ENCODE data around the gene KRTAP8-1.

The KRTAP8-1 gene

DNA sequence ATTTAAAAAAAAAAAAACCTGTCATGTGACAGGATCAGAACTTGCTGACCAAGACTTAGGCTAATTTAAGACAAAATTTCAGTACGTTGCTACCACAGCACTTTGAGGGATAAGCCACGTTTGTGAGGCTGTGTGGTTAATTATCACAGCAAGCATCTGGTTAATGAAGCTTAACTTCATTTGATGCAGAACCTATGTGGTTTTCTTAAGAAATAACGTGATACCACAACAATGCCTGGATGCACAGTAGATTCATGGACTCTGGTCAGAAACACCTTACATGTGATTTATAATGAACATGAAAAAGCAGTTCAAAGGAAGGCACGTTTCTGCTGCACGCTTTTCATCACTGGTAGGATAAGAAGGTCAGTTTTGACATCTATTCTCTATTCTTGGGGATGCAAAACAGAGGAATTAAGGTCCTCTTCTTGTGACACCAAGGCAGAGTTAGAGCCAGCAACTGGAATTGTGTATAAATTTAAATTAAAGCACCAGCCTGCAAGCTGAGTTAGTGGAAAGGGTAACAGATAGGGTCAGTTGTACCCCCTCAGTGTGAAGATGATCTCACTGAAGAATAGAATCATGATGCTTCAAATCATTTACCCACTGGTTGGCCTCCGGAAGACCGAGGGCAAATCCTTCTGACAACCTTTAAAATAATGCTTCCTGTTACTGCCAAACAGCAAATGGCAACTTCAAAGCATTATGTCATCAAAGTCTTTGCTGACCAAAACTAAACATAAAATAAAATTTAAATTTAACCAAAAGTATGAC, 6.0 kb upstream of the KRTAP8-1 start:
- TF ChIP-seq ZNF8 (CRISPR knock-in tag; IDR thresholded peaks at IDR 0.05) (no peak), ZC3H10 (CRISPR knock-in tag; IDR thresholded peaks at IDR 0.05) (no peak), BACH2 (CRISPR knock-in tag; IDR thresholded peaks at IDR 0.05; ENCODE audit: borderline replicate concordance) (no peak), PPARA (CRISPR knock-in tag; IDR thresholded peaks at IDR 0.05; ENCODE audit: borderline replicate concordance) (no peak), CSDC2 (CRISPR knock-in tag; IDR thresholded peaks at IDR 0.05) (no peak), ZNF565 (CRISPR knock-in tag; conservative IDR thresholded peaks at IDR 0.05; ENCODE audit: low read depth) (no peak), TCF4 (CRISPR knock-in tag; IDR thresholded peaks at IDR 0.05; ENCODE audit: borderline replicate concordance) (no peak), ZFP30 (CRISPR knock-in tag; IDR thresholded peaks at IDR 0.05) (no peak), ZNF70 (CRISPR knock-in tag; IDR thresholded peaks at IDR 0.05) (no peak), GLIS3 (CRISPR knock-in tag; IDR thresholded peaks at IDR 0.05) (no peak), SNAI2 (CRISPR knock-in tag; IDR thresholded peaks at IDR 0.05) (no peak)
- TF ChIP-seq, protein P1, sequence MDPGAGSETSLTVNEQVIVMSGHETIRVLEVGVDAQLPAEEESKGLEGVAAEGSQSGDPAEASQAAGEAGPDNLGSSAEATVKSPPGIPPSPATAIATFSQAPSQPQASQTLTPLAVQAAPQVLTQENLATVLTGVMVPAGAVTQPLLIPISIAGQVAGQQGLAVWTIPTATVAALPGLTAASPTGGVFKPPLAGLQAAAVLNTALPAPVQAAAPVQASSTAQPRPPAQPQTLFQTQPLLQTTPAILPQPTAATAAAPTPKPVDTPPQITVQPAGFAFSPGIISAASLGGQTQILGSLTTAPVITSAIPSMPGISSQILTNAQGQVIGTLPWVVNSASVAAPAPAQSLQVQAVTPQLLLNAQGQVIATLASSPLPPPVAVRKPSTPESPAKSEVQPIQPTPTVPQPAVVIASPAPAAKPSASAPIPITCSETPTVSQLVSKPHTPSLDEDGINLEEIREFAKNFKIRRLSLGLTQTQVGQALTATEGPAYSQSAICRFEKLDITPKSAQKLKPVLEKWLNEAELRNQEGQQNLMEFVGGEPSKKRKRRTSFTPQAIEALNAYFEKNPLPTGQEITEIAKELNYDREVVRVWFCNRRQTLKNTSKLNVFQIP (CRISPR knock-in tag; IDR thresholded peaks at IDR 0.05; ENCODE audit: borderline replicate concordance, low read depth) = no peak
- TF ChIP-seq, protein P2, sequence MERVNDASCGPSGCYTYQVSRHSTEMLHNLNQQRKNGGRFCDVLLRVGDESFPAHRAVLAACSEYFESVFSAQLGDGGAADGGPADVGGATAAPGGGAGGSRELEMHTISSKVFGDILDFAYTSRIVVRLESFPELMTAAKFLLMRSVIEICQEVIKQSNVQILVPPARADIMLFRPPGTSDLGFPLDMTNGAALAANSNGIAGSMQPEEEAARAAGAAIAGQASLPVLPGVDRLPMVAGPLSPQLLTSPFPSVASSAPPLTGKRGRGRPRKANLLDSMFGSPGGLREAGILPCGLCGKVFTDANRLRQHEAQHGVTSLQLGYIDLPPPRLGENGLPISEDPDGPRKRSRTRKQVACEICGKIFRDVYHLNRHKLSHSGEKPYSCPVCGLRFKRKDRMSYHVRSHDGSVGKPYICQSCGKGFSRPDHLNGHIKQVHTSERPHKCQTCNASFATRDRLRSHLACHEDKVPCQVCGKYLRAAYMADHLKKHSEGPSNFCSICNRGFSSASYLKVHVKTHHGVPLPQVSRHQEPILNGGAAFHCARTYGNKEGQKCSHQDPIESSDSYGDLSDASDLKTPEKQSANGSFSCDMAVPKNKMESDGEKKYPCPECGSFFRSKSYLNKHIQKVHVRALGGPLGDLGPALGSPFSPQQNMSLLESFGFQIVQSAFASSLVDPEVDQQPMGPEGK (CRISPR knock-in tag; IDR thresholded peaks at IDR 0.05; ENCODE audit: borderline replicate concordance) = no peak
- TF ChIP-seq, protein P3, sequence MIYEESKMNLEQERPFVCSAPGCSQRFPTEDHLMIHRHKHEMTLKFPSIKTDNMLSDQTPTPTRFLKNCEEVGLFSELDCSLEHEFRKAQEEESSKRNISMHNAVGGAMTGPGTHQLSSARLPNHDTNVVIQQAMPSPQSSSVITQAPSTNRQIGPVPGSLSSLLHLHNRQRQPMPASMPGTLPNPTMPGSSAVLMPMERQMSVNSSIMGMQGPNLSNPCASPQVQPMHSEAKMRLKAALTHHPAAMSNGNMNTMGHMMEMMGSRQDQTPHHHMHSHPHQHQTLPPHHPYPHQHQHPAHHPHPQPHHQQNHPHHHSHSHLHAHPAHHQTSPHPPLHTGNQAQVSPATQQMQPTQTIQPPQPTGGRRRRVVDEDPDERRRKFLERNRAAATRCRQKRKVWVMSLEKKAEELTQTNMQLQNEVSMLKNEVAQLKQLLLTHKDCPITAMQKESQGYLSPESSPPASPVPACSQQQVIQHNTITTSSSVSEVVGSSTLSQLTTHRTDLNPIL (CRISPR knock-in tag; IDR thresholded peaks at IDR 0.05; ENCODE audit: low read depth) = no peak
- TF ChIP-seq, protein P4, sequence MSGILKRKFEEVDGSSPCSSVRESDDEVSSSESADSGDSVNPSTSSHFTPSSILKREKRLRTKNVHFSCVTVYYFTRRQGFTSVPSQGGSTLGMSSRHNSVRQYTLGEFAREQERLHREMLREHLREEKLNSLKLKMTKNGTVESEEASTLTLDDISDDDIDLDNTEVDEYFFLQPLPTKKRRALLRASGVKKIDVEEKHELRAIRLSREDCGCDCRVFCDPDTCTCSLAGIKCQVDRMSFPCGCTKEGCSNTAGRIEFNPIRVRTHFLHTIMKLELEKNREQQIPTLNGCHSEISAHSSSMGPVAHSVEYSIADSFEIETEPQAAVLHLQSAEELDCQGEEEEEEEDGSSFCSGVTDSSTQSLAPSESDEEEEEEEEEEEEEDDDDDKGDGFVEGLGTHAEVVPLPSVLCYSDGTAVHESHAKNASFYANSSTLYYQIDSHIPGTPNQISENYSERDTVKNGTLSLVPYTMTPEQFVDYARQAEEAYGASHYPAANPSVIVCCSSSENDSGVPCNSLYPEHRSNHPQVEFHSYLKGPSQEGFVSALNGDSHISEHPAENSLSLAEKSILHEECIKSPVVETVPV (CRISPR knock-in tag; IDR thresholded peaks at IDR 0.05) = no peak
- TF ChIP-seq, protein P5, sequence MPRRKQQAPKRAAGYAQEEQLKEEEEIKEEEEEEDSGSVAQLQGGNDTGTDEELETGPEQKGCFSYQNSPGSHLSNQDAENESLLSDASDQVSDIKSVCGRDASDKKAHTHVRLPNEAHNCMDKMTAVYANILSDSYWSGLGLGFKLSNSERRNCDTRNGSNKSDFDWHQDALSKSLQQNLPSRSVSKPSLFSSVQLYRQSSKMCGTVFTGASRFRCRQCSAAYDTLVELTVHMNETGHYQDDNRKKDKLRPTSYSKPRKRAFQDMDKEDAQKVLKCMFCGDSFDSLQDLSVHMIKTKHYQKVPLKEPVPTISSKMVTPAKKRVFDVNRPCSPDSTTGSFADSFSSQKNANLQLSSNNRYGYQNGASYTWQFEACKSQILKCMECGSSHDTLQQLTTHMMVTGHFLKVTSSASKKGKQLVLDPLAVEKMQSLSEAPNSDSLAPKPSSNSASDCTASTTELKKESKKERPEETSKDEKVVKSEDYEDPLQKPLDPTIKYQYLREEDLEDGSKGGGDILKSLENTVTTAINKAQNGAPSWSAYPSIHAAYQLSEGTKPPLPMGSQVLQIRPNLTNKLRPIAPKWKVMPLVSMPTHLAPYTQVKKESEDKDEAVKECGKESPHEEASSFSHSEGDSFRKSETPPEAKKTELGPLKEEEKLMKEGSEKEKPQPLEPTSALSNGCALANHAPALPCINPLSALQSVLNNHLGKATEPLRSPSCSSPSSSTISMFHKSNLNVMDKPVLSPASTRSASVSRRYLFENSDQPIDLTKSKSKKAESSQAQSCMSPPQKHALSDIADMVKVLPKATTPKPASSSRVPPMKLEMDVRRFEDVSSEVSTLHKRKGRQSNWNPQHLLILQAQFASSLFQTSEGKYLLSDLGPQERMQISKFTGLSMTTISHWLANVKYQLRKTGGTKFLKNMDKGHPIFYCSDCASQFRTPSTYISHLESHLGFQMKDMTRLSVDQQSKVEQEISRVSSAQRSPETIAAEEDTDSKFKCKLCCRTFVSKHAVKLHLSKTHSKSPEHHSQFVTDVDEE (CRISPR knock-in tag; IDR thresholded peaks at IDR 0.05) = no peak
- ATAC-seq = no peak

DNA sequence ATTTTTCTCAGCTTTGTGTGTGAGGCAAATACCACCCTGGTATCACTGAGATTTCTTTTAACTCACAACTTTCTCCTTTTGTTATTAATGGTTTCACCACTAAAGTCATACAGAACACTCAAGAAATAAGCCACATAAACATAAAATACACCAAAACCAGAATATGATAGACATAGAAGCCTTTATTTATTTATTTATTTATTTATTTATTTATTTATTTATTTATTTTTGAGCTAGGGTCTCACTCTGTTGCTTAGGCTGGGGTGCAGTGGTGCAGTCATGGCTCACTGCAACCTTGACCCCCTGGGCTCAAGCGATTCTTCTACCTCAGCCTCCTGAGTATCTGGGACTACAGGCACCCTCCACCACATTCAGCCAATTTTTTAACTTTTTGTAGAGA, 12.5 kb downstream of the KRTAP8-1 start:
- no peak for ATAC-seq
- no peak for TF ChIP-seq GLIS3 (CRISPR knock-in tag; IDR thresholded peaks at IDR 0.05)
- TF ChIP-seq TOX (CRISPR knock-in tag; IDR thresholded peaks at IDR 0.05; ENCODE audit: borderline replicate concordance) = no peak
- no peak for TF ChIP-seq ZNF70 (CRISPR knock-in tag; IDR thresholded peaks at IDR 0.05)
- TF ChIP-seq OSR1 (CRISPR knock-in tag; IDR thresholded peaks at IDR 0.05) = no peak
- no peak for TF ChIP-seq ZNF8 (CRISPR knock-in tag; IDR thresholded peaks at IDR 0.05)
- TF ChIP-seq ZNF565 (CRISPR knock-in tag; conservative IDR thresholded peaks at IDR 0.05; ENCODE audit: low read depth) = no peak
- TF ChIP-seq ZC3H10 (CRISPR knock-in tag; IDR thresholded peaks at IDR 0.05) = no peak
- no peak for TF ChIP-seq PPARA (CRISPR knock-in tag; IDR thresholded peaks at IDR 0.05; ENCODE audit: borderline replicate concordance)
- no peak for TF ChIP-seq TCF4 (CRISPR knock-in tag; IDR thresholded peaks at IDR 0.05; ENCODE audit: borderline replicate concordance)
- no peak for TF ChIP-seq CSDC2 (CRISPR knock-in tag; IDR thresholded peaks at IDR 0.05)
- TF ChIP-seq, protein P5 (CRISPR knock-in tag; IDR thresholded peaks at IDR 0.05) = no peak
- TF ChIP-seq ARNTL (CRISPR knock-in tag; IDR thresholded peaks at IDR 0.05; ENCODE audit: borderline replicate concordance, low read depth) = no peak
- TF ChIP-seq, protein P4 (CRISPR knock-in tag; IDR thresholded peaks at IDR 0.05) = no peak
- TF ChIP-seq ZFP30 (CRISPR knock-in tag; IDR thresholded peaks at IDR 0.05) = no peak
- TF ChIP-seq, protein P1 (CRISPR knock-in tag; IDR thresholded peaks at IDR 0.05; ENCODE audit: borderline replicate concordance, low read depth) = no peak
- TF ChIP-seq, protein P3 (CRISPR knock-in tag; IDR thresholded peaks at IDR 0.05; ENCODE audit: low read depth) = no peak
